ENCODE results near the gene OSBP. TPM values are rescaled to one million over a fixed set of nuclear protein-coding genes. Genes with fewer than 3 reads are reported as not detected.

Gene OSBP
- polyA plus RNA-seq, 2 of the 4 experiments (the other 2 are of a cell fraction), result 25.9 to 31.7 TPM

- no peaks in the 10 kb centered on the region for H3K9me3 ChIP-seq
- FAIRE-seq, result no peak
- peaks cover 29% of the 10 kb centered on the region; the same call in 2 of the 3 replicates for H3K4me1 ChIP-seq
- H3K27ac ChIP-seq, result peak overlapping the region; percentile 84 to 97
- WGBS (ENCODE audit: missing lambda C conversion rate), result 2% methylated on average over 15 of the region's 51 CpGs
- peak in 1 of 2 experiments; percentile 37; a peak in 3 of 6 replicates for ATAC-seq
- peak; percentile 28 to 39 for DNase-seq (ENCODE audit: low read depth in 1 of 2, low spot score in 1 of 2)
- peak overlapping the region; percentile 97 for H3K4me2 ChIP-seq
- no peak for TF ChIP-seq TFCP2L1 (CRISPR knock-in tag; IDR thresholded peaks at IDR 0.05)
- TF ChIP-seq E2F6 (IDR thresholded peaks at IDR 0.05; ENCODE audit: borderline replicate concordance, low read depth), result no peak
- TF ChIP-seq JUNB (IDR thresholded peaks at IDR 0.05), result no peak
- TF ChIP-seq KDM5A (IDR thresholded peaks at IDR 0.05), result no peak
- 0 out of 2 replicates have a peak, but pooled peaks have one; percentile 41 for TF ChIP-seq PHF8 (IDR thresholded peaks at IDR 0.05; ENCODE audit: borderline replicate concordance, low read depth)
- no peak for TF ChIP-seq CBX2 (IDR thresholded peaks at IDR 0.05; ENCODE audit: borderline replicate concordance, low read depth)
- no peak for TF ChIP-seq REST (IDR thresholded peaks at IDR 0.05)
- no peak for TF ChIP-seq CHD4 (IDR thresholded peaks at IDR 0.05; ENCODE audit: borderline replicate concordance)
- no peak for TF ChIP-seq FOSL2 (IDR thresholded peaks at IDR 0.05)
- TF ChIP-seq FOSL2 (CRISPR knock-in tag; IDR thresholded peaks at IDR 0.05), result no peak
- TF ChIP-seq GATA3 (IDR thresholded peaks at IDR 0.05; ENCODE audit: borderline replicate concordance), result no peak
- 0 out of 2 replicates have a peak, but pooled peaks have one; percentile 15 for TF ChIP-seq MAX (IDR thresholded peaks at IDR 0.05)
- no peak for TF ChIP-seq POLR2A (IDR thresholded peaks at IDR 0.05; ENCODE audit: low read length)
- POLR2A ChIA-PET, result interaction anchor here (0.7 to 2.1 kb wide), 8 partner anchors 10 to 82 kb away, joined by 3 to 43 read pairs (median 7); partner anchors contain the start of gene PATL1
- peak overlapping the region; percentile 75 for H3K4me3 ChIP-seq
- CTCF ChIA-PET, result interaction anchor here (1.1 to 2.1 kb wide), 7 partner anchors 9 to 140 kb away, joined by 3 to 7 read pairs (median 4); partner anchors contain the start of gene STX3
Measured at GRCh38 chr11:59615120-59615636, 396 bp downstream of the OSBP start.

GRCh38 chr11:59614277-59615119, 1.1 kb downstream of the OSBP start:
- DNase-seq (ENCODE audit: low read depth in 1 of 2, low spot score in 1 of 2), result peak in 1 of 2 experiments; percentile 10
- WGBS (ENCODE audit: missing lambda C conversion rate), result 11% methylated on average over 13 of the region's 13 CpGs
- CTCF ChIA-PET, result interaction anchor here (1.1 to 2.1 kb wide), 5 partner anchors 8 to 66 kb away, joined by 3 to 7 read pairs (median 3); no protein-coding TSS in a partner anchor
- H3K4me1 ChIP-seq, result peaks cover 29% of the 10 kb centered on the region; the same call in 2 of the 3 replicates
- H3K4me2 ChIP-seq, result peak overlapping the region; percentile 97
- H3K4me3 ChIP-seq, result peak overlapping the region; percentile 75
- H3K27ac ChIP-seq, result peak overlapping the region; percentile 84 to 97
- H3K9me3 ChIP-seq, result no peaks in the 10 kb centered on the region
- POLR2A ChIA-PET, result interaction anchor here (1.9 to 2.1 kb wide), 2 partner anchors 49 to 77 kb away, joined by 13 to 18 read pairs; no protein-coding TSS in a partner anchor
- TF ChIP-seq FOSL2 (IDR thresholded peaks at IDR 0.05), result no peak
- peak; percentile 29; the same call in 1 of the 2 replicates for TF ChIP-seq FOSL2 (CRISPR knock-in tag; IDR thresholded peaks at IDR 0.05)
- TF ChIP-seq PHF8 (IDR thresholded peaks at IDR 0.05; ENCODE audit: borderline replicate concordance, low read depth), result no peak
- FAIRE-seq, result no peak
- no peak for ATAC-seq
